ENCODE results near the gene FUT4. TPM values are rescaled to one million over a fixed set of nuclear protein-coding genes. Genes with fewer than 3 reads are reported as not detected.

FUT4 gene
- total and polyA plus RNA-seq, 2 donors from 2014 or later, result 1.2 to 9.5 TPM

DNA sequence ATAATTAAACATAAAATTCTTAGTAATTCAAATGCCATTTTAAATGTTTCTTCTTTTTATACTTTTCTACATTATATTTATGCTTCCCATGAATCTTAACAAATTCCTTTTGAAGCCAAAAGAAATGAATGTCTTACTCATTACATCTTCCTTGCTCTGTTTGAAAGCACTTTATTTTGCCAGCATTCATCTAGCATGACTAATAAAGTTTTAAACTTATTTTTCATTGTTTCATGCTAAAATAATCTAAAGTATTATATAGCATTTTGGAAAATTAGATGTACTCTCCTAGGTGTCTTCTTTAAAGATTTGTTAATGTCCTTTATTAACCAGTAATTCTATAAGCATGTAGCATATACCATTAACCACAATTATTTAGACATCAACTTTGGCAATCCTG, 13.7 kb downstream of the FUT4 start:
- Histone ChIP-seq H3K27ac (ENCODE audit: low read depth in 2 of 2, low read length in 2 of 2) (no peak overlapping the region), H3K27me3 (ENCODE audit: control insufficient read depth, insufficient read depth, low read length) (no peaks in the 10 kb centered on the region), H3K36me3 (ENCODE audit: control insufficient read depth in 2 of 3, insufficient read depth in 3 of 3, low read length in 3 of 3) (no peaks in the 10 kb centered on the region), H3K4me3 (ENCODE audit: low read length in 3 of 3) (no peak overlapping the region), H3K4me1 (ENCODE audit: control insufficient read depth in 2 of 3, insufficient read depth in 2 of 3, low read depth in 1 of 3, low read length in 3 of 3) (no peaks in the 10 kb centered on the region), H3K9ac (ENCODE audit: low read length in 3 of 3) (no peak overlapping the region), H3K9me3 (ENCODE audit: control insufficient read depth in 2 of 3, insufficient read depth in 1 of 3, low read length in 3 of 3) (no peaks in the 10 kb centered on the region)
- FAIRE-seq (no peak), DNase-seq (no peak)
- no peak for TF ChIP-seq CTCF (IDR thresholded peaks at IDR 0.05; ENCODE audit: borderline replicate concordance, extremely low read depth, insufficient read depth)
- intact Hi-C loops (cut with DNase I), result no loop called here

- no peak for FAIRE-seq
- H3K27ac ChIP-seq (ENCODE audit: low read depth in 2 of 2, low read length in 2 of 2), result no peak overlapping the region
These were observed 14.3 kb downstream of the FUT4 start for GRCh38 chr11:94557992-94558391.

GRCh38 chr11:94558468-94558867, 14.7 kb downstream of the FUT4 start:
- no peak for TF ChIP-seq CTCF (IDR thresholded peaks at IDR 0.05; ENCODE audit: borderline replicate concordance, extremely low read depth, insufficient read depth)
- no peaks in the 10 kb centered on the region for H3K9me3 ChIP-seq (ENCODE audit: control insufficient read depth in 2 of 3, insufficient read depth in 1 of 3, low read length in 3 of 3)
- intact Hi-C loops (cut with DNase I), result no loop called here
- H3K27me3 ChIP-seq (ENCODE audit: control insufficient read depth, insufficient read depth, low read length), result no peaks in the 10 kb centered on the region
- H3K4me3 ChIP-seq (ENCODE audit: low read length in 3 of 3), result no peak overlapping the region
- no peak overlapping the region for H3K9ac ChIP-seq (ENCODE audit: low read length in 3 of 3)
- FAIRE-seq, result no peak
- H3K27ac ChIP-seq (ENCODE audit: low read depth in 2 of 2, low read length in 2 of 2), result no peak overlapping the region
- H3K36me3 ChIP-seq (ENCODE audit: control insufficient read depth in 2 of 3, insufficient read depth in 3 of 3, low read length in 3 of 3), result no peaks in the 10 kb centered on the region
- H3K4me1 ChIP-seq (ENCODE audit: control insufficient read depth in 2 of 3, insufficient read depth in 2 of 3, low read depth in 1 of 3, low read length in 3 of 3), result no peaks in the 10 kb centered on the region
- no peak for DNase-seq

More at GRCh38 chr11:94557992-94558391, 14.3 kb downstream of the FUT4 start:
- no peak for TF ChIP-seq CTCF (IDR thresholded peaks at IDR 0.05; ENCODE audit: borderline replicate concordance, extremely low read depth, insufficient read depth)
- H3K4me1 ChIP-seq (ENCODE audit: control insufficient read depth in 2 of 3, insufficient read depth in 2 of 3, low read depth in 1 of 3, low read length in 3 of 3), result no peaks in the 10 kb centered on the region
- H3K9ac ChIP-seq (ENCODE audit: low read length in 3 of 3), result no peak overlapping the region
- H3K36me3 ChIP-seq (ENCODE audit: control insufficient read depth in 2 of 3, insufficient read depth in 3 of 3, low read length in 3 of 3), result no peaks in the 10 kb centered on the region
- H3K27me3 ChIP-seq (ENCODE audit: control insufficient read depth, insufficient read depth, low read length), result no peaks in the 10 kb centered on the region
- no peaks in the 10 kb centered on the region for H3K9me3 ChIP-seq (ENCODE audit: control insufficient read depth in 2 of 3, insufficient read depth in 1 of 3, low read length in 3 of 3)
- H3K4me3 ChIP-seq (ENCODE audit: low read length in 3 of 3), result no peak overlapping the region
- intact Hi-C loops (cut with DNase I), result no loop called here
- DNase-seq, result no peak

DNA sequence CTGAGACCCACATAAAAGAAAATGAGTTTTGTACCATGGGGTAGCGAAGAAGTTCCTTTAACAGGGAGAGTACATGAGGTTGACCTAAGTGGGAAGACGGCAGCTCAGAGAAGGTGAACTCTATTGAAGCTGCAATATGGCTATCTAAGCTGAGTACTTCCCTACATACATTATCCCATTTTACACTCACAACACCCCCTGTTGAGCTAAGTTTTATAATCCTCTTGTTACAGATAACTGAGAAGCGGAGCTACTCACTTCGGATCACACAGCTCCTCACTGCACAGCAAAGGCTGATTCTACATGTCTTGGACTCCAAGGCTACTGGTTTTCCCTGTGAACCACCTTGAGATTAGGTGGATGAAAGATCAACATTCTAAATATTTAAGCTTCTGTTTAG, 15.2 kb downstream of the FUT4 start:
- Histone ChIP-seq H3K4me3 (ENCODE audit: low read length in 3 of 3) (no peak overlapping the region), H3K27ac (ENCODE audit: low read depth in 2 of 2, low read length in 2 of 2) (no peak overlapping the region), H3K27me3 (ENCODE audit: control insufficient read depth, insufficient read depth, low read length) (no peaks in the 10 kb centered on the region), H3K36me3 (ENCODE audit: control insufficient read depth in 2 of 3, insufficient read depth in 3 of 3, low read length in 3 of 3) (no peaks in the 10 kb centered on the region), H3K4me1 (ENCODE audit: control insufficient read depth in 2 of 3, insufficient read depth in 2 of 3, low read depth in 1 of 3, low read length in 3 of 3) (no peaks in the 10 kb centered on the region), H3K9ac (ENCODE audit: low read length in 3 of 3) (no peak overlapping the region), H3K9me3 (ENCODE audit: control insufficient read depth in 2 of 3, insufficient read depth in 1 of 3, low read length in 3 of 3) (no peaks in the 10 kb centered on the region)
- DNase-seq, result no peak
- no peak for TF ChIP-seq CTCF (IDR thresholded peaks at IDR 0.05; ENCODE audit: borderline replicate concordance, extremely low read depth, insufficient read depth)
- intact Hi-C loops (cut with DNase I), result no loop called here
- FAIRE-seq, result no peak
